HG03060 (cell line): ENCODE results near the gene PHYHIPL.

Source experiments
- ATAC-seq: cut with Tn5 transposase; IDR thresholded peaks from one replicate; pipeline ENCODE4 v1.9.1; 2021; ENCODE audit warnings: low read depth, moderate number of reproducible peaks; ENCODE audit not compliant: unreplicated experiment

PHYHIPL gene

DNA sequence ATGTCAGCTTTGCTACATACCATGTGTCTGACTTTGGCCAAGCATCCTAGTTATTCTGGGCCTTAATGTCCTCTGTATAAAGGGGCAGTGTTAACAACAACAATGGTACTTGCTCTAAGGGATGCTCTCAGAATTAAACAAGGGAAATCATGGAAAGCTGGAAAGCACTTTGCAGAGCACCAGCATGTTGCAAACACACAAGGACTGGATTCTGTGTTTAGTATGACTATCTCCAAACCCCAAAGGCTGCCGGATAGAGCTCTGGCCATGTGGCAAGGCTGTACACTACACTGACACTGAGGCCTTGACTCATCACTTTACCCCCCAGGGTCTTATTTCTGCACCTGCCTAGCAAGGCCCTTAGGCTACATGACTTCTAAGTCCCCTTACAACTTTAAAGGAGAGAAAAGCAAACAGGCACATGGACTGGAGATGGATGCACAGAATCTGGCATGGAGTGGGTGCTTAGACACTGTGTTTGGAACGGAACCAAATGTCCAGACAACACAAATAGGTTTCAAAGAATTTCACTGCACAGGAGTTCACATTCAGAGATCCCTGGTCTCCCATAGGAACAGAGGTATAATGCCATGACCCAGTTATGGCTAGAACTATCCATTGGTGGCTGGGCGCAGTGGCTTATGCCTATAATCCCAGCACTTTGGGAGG is 111.3 kb downstream of the PHYHIPL start:
- ATAC-seq = no peak

DNA sequence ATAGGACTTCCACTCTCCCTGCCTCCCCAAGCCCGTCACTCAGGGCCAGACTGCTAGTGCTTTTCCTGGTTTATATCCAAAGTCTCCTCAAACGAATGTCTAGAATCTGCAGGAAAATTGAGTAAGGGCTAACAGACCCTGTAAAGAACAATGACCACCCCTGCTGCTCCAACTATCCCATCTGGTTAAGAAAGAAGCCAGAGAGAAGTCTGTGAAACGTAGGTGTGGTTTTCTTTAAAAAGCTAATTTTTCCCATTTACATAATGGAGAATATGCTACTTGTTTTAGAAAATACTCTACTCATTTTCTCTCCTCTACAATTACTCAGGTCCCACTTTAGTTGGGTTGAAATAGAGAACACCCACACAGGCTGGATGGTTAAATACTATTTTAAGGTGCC is 113.4 kb downstream of the PHYHIPL start:
- no peak for ATAC-seq

DNA sequence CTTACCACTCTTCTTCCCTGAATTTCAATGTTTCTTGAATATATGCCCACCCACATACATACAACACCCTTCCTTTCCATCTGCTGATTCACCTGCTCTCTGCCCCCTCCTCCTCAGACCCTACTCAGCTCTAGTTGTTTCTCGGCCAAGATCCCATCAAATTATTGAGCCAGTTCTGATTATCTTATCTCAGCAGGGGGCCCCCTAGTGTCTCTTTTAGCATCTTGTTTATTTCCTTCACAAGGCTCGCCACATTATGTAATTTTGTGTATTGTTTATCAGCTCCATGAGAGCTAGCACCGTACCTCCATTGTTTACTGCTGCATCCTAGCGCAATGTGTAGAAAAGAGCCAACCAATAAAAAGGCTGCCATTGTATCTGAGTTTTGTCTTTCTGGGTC is 114.0 kb downstream of the PHYHIPL start:
- ATAC-seq = no peak
